GM12873 (cell line): ENCODE results near the gene CDK5RAP3.

Experiments
- TF ChIP-seq, protein P1 (sequence below): IDR thresholded peaks from 2 replicates; pipeline ENCODE4 v1.5.1; 2012; ENCODE audit warnings: low read depth, mild to moderate bottlenecking, moderate library complexity, low read length, control low read depth; ENCODE audit not compliant: insufficient read depth; ENCODE audit errors: missing control alignments

The CDK5RAP3 gene

DNA sequence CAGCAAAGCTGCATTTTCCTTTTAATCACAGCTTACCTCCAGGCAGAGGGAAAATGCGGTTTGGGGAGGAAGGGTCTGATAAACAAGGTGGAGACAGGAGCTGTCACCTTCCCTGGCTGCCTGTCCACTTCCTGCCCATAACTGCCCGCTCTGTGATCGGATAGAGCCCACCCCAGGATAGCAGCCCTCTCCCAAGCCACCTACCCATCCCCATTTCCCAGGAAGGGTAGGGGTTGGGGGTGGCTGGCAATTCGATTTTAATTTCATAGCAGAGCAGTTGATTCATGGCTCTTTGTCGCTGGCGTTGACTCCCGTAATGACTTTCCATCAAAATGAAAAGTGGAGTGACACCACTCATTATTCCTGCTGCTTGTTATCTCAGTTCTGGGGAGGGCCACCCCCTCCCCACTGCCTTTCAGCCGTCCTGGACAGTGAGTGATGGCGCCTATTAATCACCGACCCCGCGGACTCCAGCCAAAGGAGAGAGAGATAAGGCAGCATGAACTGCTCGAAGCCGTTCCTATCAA lies 11.2 kb downstream of the CDK5RAP3 start:
- TF ChIP-seq, protein P1, sequence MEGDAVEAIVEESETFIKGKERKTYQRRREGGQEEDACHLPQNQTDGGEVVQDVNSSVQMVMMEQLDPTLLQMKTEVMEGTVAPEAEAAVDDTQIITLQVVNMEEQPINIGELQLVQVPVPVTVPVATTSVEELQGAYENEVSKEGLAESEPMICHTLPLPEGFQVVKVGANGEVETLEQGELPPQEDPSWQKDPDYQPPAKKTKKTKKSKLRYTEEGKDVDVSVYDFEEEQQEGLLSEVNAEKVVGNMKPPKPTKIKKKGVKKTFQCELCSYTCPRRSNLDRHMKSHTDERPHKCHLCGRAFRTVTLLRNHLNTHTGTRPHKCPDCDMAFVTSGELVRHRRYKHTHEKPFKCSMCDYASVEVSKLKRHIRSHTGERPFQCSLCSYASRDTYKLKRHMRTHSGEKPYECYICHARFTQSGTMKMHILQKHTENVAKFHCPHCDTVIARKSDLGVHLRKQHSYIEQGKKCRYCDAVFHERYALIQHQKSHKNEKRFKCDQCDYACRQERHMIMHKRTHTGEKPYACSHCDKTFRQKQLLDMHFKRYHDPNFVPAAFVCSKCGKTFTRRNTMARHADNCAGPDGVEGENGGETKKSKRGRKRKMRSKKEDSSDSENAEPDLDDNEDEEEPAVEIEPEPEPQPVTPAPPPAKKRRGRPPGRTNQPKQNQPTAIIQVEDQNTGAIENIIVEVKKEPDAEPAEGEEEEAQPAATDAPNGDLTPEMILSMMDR = no peak

DNA sequence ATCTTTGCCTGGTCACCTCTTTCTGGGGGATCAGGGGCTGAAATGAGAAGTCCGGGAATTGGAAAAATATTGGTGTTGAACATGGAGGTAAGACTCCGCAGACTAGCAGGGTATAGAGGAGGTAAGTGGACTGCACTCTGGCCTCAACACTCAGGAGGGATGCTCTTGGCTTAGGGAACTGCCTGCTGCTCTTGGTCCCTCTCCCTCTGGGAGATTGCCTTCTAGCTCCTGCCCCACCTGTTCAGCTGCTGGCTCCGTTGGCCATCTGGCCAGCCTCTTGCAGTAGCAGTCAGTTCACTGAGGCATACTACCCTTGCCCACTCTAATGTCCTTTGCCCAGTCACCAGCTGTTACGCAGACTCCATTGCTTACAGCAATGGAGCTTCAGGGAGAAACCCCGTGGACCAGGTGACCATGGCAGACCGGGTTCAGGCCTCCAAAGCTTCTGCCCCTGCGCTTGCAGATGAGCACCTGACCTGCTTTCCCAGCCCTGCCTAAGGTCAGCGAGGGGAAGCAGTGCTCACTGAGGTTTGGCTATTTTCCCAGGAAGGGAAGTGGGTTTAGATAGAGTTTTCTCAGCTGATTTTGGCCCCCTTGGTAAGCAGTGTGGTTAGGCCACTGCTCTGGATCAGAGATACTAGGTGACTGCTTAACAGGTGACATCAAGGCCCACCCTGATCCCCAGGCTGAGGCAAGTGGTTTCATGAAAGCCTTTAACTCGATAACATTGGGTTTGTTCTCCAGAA lies 11.9 kb downstream of the CDK5RAP3 start:
- TF ChIP-seq, protein P1 = no peak

DNA sequence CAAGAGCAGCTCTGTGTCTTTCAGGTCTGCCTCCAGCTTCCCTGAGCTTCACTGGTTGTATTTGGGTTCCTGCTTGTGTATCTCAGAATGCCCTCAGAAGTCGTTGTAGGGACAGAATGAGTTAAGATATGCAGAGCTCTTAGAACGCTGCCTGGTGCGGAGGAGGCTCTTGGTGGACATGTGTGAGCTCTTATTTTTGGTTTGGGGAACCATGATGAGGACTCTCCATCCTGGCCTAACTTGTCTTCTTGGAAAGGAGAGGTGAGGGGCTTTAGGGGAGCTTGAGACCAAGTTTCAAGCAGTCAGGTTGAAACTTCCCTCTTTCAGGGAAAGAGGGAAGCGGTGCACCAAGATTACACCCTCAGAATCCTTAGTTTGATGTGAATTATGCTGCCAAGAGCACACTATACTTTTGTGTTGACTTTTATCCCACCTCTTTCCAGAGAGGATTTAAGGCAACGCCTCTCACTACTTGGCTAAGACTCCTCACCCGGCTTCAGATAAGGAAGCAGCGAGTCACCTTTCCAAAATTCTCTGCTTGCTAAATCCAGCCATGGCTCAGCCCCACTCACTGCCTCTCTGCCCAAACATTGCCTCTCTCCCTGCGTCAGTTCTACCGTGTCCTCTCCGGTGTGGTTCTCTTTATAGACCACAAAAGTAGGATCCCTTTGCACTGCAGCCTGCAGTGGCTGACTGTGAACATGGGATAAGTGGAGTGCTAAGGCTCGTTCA lies 12.7 kb downstream of the CDK5RAP3 start:
- TF ChIP-seq, protein P1 = no peak

DNA sequence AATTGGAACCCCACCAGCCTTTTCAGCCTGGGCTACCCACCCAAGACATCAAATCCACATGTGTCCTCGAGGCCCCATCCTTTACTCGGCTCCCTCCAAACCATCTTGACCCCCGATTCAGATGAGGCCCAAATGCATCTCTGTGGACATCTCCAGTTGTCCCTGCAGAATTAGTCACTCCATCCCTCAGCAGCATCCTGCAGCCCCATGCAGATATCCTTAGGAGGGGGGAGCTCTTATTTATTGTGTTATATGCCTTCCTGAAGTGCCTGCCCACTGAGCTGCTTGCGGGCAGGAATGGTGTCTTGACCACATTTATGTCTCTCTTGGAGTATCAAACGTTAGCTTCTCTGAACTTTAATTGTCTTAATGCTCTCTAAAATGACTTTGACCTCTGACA lies 15.6 kb downstream of the CDK5RAP3 start:
- TF ChIP-seq, protein P1 = no peak

DNA sequence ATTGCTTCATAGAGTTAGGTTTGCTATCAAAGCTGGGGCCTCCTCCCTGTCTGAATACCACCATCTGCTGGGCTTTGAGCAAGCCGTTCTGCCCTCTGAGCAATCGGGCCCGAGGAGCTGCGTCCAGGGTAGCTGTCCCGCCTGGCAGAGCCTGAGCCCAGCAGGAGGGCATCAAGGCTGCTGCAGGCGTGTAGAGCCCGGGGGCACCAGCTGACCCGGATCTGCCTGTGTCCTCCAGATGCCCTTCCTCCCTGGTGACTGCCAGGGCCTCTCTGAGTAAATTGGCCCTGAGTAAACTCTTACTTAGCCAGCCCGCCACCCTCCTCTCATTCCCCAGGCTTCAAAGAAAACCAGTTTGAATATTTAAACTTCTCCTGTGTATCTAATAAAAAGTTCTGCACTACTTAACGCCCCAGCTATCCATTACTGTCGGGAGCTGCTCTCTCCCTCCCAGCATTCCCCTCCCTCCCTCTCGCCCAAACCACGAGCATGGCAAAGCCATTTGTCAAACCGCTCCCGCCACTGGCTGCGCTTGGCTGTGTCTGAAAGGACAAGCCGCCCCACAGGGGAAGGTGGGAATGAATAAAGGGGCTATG lies 16.4 kb downstream of the CDK5RAP3 start:
- TF ChIP-seq, protein P1 = no peak

DNA sequence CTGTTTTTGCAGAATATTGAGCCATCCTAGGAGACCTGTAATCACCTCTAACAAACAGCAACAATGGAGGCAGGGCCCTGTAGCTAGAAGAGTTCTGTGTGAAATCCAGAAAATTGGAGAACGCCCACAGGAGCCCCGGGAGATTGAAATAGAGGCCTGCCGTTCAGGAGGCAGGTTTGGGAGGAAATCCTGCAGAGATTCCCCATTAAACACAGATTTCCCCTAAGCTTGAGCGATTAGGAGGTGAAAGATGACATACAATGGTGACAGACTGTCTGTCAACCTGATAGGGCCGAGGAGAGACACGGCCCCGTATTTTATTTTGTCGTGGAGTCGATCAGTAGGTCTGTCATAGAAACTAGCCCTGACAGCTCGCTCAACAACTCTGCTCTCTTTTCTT lies 18.2 kb downstream of the CDK5RAP3 start:
- TF ChIP-seq, protein P1 = no peak

DNA sequence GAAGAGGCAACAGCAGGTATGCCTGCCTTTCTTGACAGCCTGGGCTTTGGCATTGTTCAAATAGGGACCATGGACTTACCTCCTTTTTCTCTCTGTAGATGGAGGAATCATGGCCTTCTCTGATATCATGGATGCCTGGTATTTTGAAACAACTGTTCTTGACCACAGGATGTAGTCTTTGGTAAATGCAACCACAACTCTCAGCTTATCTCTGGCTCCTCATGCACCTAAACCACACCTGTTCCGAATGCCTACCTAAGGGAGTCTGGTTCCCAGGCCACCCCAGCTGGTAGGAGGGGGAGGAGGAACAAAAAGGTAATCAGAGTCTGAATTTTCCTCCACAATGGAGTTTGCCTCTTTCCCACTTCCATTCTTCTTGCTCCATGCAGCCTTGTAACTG lies 18.8 kb downstream of the CDK5RAP3 start:
- TF ChIP-seq, protein P1 = no peak
